Left forelimb (tissue), 1 donor: Measurements from ENCODE around the gene NLRC5.
"Not testable (repeated sequence)": the region's sequence is repeated elsewhere in the genome, so short reads cannot be mapped to it uniquely, and the experiment has no call there.

Experiments
- DNase-seq: peaks from one replicate; pipeline ENCODE4 v3.0.0-alpha.2; 2018; ENCODE audit warnings: low spot score

The NLRC5 gene

GRCh38 chr16:57045694-57046381 lies 56.5 kb downstream of the NLRC5 start:
- DNase-seq = peak; percentile 81

GRCh38 chr16:57048095-57048494 lies 58.7 kb downstream of the NLRC5 start:
- DNase-seq = no peak

GRCh38 chr16:57049678-57050077 lies 60.3 kb downstream of the NLRC5 start:
- no peak for DNase-seq

- DNase-seq = no peak
Observed at GRCh38 chr16:57051696-57052228, 62.4 kb downstream of the NLRC5 start.

GRCh38 chr16:57053206-57053605 lies 63.8 kb downstream of the NLRC5 start:
- no peak for DNase-seq

GRCh38 chr16:57054338-57054737 lies 65.0 kb downstream of the NLRC5 start:
- no peak for DNase-seq

GRCh38 chr16:57054771-57055170 lies 65.4 kb downstream of the NLRC5 start:
- DNase-seq = no peak

GRCh38 chr16:57055671-57056070 lies 66.3 kb downstream of the NLRC5 start:
- no peak for DNase-seq

- no peak for DNase-seq
Observed at GRCh38 chr16:57058291-57058861, 69.0 kb downstream of the NLRC5 start.

- DNase-seq = no peak
Observed at GRCh38 chr16:57060323-57061083, 71.1 kb downstream of the NLRC5 start.

- DNase-seq = no peak
Observed at GRCh38 chr16:57061084-57061905, 71.9 kb downstream of the NLRC5 start.

- DNase-seq = no peak
Observed at GRCh38 chr16:57062329-57062728, 73.0 kb downstream of the NLRC5 start.

- not testable (repeated sequence) for DNase-seq
Observed at GRCh38 chr16:57063189-57063588, 73.8 kb downstream of the NLRC5 start.

- DNase-seq = no peak
Observed at GRCh38 chr16:57064995-57065394, 75.6 kb downstream of the NLRC5 start.

- DNase-seq = no peak
Observed at GRCh38 chr16:57066625-57067024, 77.3 kb downstream of the NLRC5 start.

GRCh38 chr16:57067347-57067746 lies 78.0 kb downstream of the NLRC5 start:
- DNase-seq = no peak

- DNase-seq = no peak
Observed at GRCh38 chr16:57069053-57069452, 79.7 kb downstream of the NLRC5 start.

- DNase-seq = no peak
Observed at GRCh38 chr16:57069635-57070370, 80.4 kb downstream of the NLRC5 start.

GRCh38 chr16:57070424-57070823 lies 81.1 kb downstream of the NLRC5 start:
- no peak for DNase-seq

GRCh38 chr16:57071081-57071732 lies 81.8 kb downstream of the NLRC5 start:
- not testable (repeated sequence) for DNase-seq
